Mesenchymal stem cell (in vitro differentiated cells and primary cell): Measurements from ENCODE around the gene LARP4.

Experiments used
- DNase-seq: peaks from one replicate; pipeline ENCODE4 v3.0.0-alpha.2; 2013
- H2AFZ ChIP-seq: one replicate; pipeline ENCODE4 v1.6.1; 2013; ENCODE audit warnings: low read depth, mild to moderate bottlenecking, control low read depth, inconsistent platforms, low read length, moderate library complexity
- H2AK5ac ChIP-seq: 2 replicates; pipeline ENCODE4 v1.6.1; 2013; ENCODE audit warnings: low read length, moderate library complexity, mild to moderate bottlenecking, inconsistent platforms; ENCODE audit not compliant: severe bottlenecking
- H2BK120ac ChIP-seq: one replicate; pipeline ENCODE4 v1.6.1; 2013; ENCODE audit warnings: low read depth, mild to moderate bottlenecking, inconsistent platforms, low read length, moderate library complexity
- H2BK12ac ChIP-seq, 2 experiments: one replicate each; pipeline ENCODE4 v1.6.1; 2013; ENCODE audit warnings: inconsistent platforms in 2 of 2, low read length in 2 of 2, mild to moderate bottlenecking in 2 of 2, moderate library complexity in 2 of 2, control low read depth in 1 of 2
- H2BK15ac ChIP-seq: one replicate; pipeline ENCODE4 v1.6.1; 2013; ENCODE audit warnings: mild to moderate bottlenecking, low read depth, inconsistent platforms; ENCODE audit not compliant: poor library complexity, severe bottlenecking
- H2BK5ac ChIP-seq: 2 replicates; pipeline ENCODE4 v1.6.1; 2013; ENCODE audit warnings: low read depth, mild to moderate bottlenecking, low read length, control low read depth, inconsistent platforms; ENCODE audit not compliant: poor library complexity, severe bottlenecking
- H3K14ac ChIP-seq, 2 experiments: one replicate each; pipeline ENCODE4 v1.6.1; 2013; ENCODE audit warnings: inconsistent platforms in 2 of 2, low read length in 2 of 2, control low read depth in 1 of 2, mild to moderate bottlenecking in 1 of 2, moderate library complexity in 1 of 2
- H3K18ac ChIP-seq, 2 experiments: one replicate each; pipeline ENCODE4 v1.6.1; 2013; ENCODE audit warnings: inconsistent platforms in 2 of 2, low read length in 2 of 2, control low read depth in 1 of 2, low read depth in 1 of 2, mild to moderate bottlenecking in 1 of 2
- H3K23ac ChIP-seq, 2 experiments: one replicate each; pipeline ENCODE4 v1.6.1; 2013; ENCODE audit warnings: inconsistent platforms in 2 of 2, low read length in 2 of 2, mild to moderate bottlenecking in 2 of 2, moderate library complexity in 2 of 2, control low read depth in 1 of 2
- H3K27ac ChIP-seq: 2 replicates; pipeline ENCODE4 v1.5.1; 2013; ENCODE audit warnings: mild to moderate bottlenecking, moderate library complexity, low read length, control low read depth, inconsistent platforms; ENCODE audit not compliant: poor library complexity, severe bottlenecking
- H3K27me3 ChIP-seq, 2 experiments: 2 replicates each; pipeline versions ENCODE4 v1.6.1 to v1.7.0; 2013; ENCODE audit warnings: low read length in 2 of 2, mild to moderate bottlenecking in 2 of 2, moderate library complexity in 2 of 2, control low read depth in 1 of 2, inconsistent platforms in 1 of 2; ENCODE audit not compliant: control insufficient read depth in 1 of 2, insufficient read depth in 1 of 2
- H3K36me3 ChIP-seq, 2 experiments: 2 replicates each; pipeline versions ENCODE4 v1.6.1 to v1.7.0; 2013; ENCODE audit warnings: low read length in 2 of 2, control low read depth in 1 of 2, inconsistent platforms in 1 of 2, low read depth in 1 of 2, mild to moderate bottlenecking in 1 of 2; ENCODE audit not compliant: insufficient read depth in 2 of 2, control insufficient read depth in 1 of 2
- H3K4ac ChIP-seq, 2 experiments: one replicate each; pipeline ENCODE4 v1.6.1; 2013; ENCODE audit warnings: inconsistent platforms in 2 of 2, low read length in 2 of 2, mild to moderate bottlenecking in 2 of 2, moderate library complexity in 2 of 2, control low read depth in 1 of 2, low read depth in 1 of 2
- H3K4me1 ChIP-seq: 2 replicates; pipeline ENCODE4 v1.6.1; 2013; ENCODE audit warnings: low read depth, low read length, control low read depth; ENCODE audit not compliant: control insufficient read depth, insufficient read depth
- H3K4me2 ChIP-seq: 2 replicates; pipeline ENCODE4 v1.6.1; 2013; ENCODE audit warnings: low read length, mild to moderate bottlenecking, inconsistent platforms; ENCODE audit not compliant: poor library complexity, severe bottlenecking
- H3K4me3 ChIP-seq, 2 experiments: 2 replicates each; pipeline versions ENCODE4 v1.5.1 to v1.7.0; 2013; ENCODE audit warnings: low read length in 2 of 2, mild to moderate bottlenecking in 2 of 2, control low read depth in 1 of 2, low read depth in 1 of 2; ENCODE audit not compliant: insufficient read depth in 1 of 2
- H3K79me1 ChIP-seq: replicated peaks from 2 replicates; pipeline ENCODE4 v1.6.1; 2013; ENCODE audit warnings: mild to moderate bottlenecking, control low read depth, low read length, inconsistent platforms; ENCODE audit not compliant: poor library complexity, severe bottlenecking
- H3K9ac ChIP-seq: 2 replicates; pipeline ENCODE4 v1.7.0; 2013; ENCODE audit warnings: mild to moderate bottlenecking, low read length, moderate library complexity
- H3K9me3 ChIP-seq: 2 replicates; pipeline ENCODE4 v1.7.0; 2013; ENCODE audit warnings: mild to moderate bottlenecking, low read length; ENCODE audit not compliant: control insufficient read depth
- H4K8ac ChIP-seq: one replicate; pipeline ENCODE4 v1.6.1; 2013; ENCODE audit warnings: inconsistent platforms, mild to moderate bottlenecking, low read length, moderate library complexity
- H4K91ac ChIP-seq: one replicate; pipeline ENCODE4 v1.6.1; 2013; ENCODE audit warnings: mild to moderate bottlenecking, low read length, inconsistent platforms
- WGBS: methylation state at CpG from one replicate; pipeline ENCODE4 v1.1.7; 2013; ENCODE audit warnings: mixed read lengths; 5-methylcytosine and 5-hydroxymethylcytosine counted together

Gene LARP4

DNA sequence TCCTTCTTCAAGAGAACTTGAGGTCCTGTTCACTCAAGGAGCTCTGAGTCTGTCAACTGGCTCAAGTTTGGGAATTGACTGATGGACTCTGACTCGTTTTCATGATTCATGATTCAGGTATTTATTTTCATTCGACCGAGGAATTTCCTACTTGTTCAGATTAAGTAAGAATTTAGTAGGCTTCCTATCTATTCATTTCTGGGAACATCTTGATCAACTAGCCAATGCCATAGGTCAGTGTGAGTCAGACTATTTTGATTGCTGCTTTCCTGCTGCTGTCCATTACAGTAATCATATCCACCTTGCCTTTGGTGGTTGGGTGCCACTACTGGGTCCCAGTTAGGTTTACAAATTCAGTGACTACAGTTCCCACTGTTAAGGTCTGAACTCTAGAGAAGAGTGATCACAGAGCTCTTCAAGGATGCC is 10.4 kb upstream of the LARP4 start:
- Histone ChIP-seq H2AFZ (no peak overlapping the region), H3K27me3 (no peaks in the 10 kb centered on the region), H3K4me1 (peaks cover 4% of the 10 kb centered on the region), H3K14ac (no peak overlapping the region), H3K4me3 (peak overlapping the region in 1 of 2 experiments; percentile 16), H4K91ac (no peak overlapping the region), H2AK5ac (peak overlapping the region; percentile 67), H2BK12ac (no peak overlapping the region), H3K4me2 (no peak overlapping the region), H2BK120ac (no peak overlapping the region), H3K4ac (no peak overlapping the region), H2BK15ac (no peak overlapping the region), H4K8ac (no peak overlapping the region), H3K9ac (no peak overlapping the region), H3K79me1 (no peaks in the 10 kb centered on the region), H3K36me3 (no peaks in the 10 kb centered on the region), H2BK5ac (no peak overlapping the region), H3K9me3 (no peaks in the 10 kb centered on the region), H3K23ac (no peak overlapping the region), H3K27ac (peak overlapping the region; percentile 56), H3K18ac (no peak overlapping the region)
- DNase-seq = peak; percentile 73
- 0% methylated on average over 1 of the region's 3 CpGs for WGBS

DNA sequence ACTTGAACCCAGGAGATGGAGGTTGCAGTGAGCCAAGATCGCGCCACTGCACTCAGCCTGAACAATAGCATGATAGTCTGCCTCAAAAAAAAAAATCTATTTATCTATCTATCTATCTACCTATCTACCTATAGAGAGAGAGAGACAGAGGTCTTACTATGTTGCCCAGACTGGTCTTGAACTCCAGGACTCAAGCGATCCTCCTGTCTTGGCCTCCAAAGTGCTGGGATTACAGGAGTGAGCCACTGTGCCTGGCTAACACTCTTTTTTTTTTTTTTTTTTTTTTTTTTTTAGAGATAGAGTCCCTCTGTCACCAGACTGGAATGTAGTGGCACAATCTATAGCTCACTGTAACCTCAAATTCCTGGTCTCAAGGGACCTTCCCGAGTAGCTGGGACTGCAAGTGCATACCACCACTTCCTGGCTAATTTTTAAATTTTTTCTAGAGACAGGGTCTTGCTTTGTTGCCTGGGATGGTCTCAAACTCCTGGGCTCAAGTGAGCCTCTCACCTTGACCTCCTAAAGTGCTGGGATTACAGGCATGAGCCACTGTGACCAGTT is 6.1 kb upstream of the LARP4 start:
- H3K27ac ChIP-seq = no peak overlapping the region
- H2BK120ac ChIP-seq = no peak overlapping the region
- H3K4me1 ChIP-seq = peaks cover 4% of the 10 kb centered on the region
- no peak overlapping the region for H2AK5ac ChIP-seq
- no peak overlapping the region for H2BK12ac ChIP-seq
- 50% methylated on average over 2 of the region's 4 CpGs for WGBS
- H3K36me3 ChIP-seq = no peaks in the 10 kb centered on the region
- no peak overlapping the region for H2AFZ ChIP-seq
- H3K4me3 ChIP-seq = no peak overlapping the region
- H3K23ac ChIP-seq = no peak overlapping the region
- no peak overlapping the region for H3K9ac ChIP-seq
- H3K79me1 ChIP-seq = no peaks in the 10 kb centered on the region
- H2BK5ac ChIP-seq = no peak overlapping the region
- H3K4me2 ChIP-seq = no peak overlapping the region
- H3K14ac ChIP-seq = no peak overlapping the region
- no peak overlapping the region for H4K91ac ChIP-seq
- no peak overlapping the region for H3K18ac ChIP-seq
- no peak overlapping the region for H2BK15ac ChIP-seq
- peak; percentile 61 for DNase-seq
- H3K27me3 ChIP-seq = no peaks in the 10 kb centered on the region
- H3K4ac ChIP-seq = no peak overlapping the region
- H3K9me3 ChIP-seq = no peaks in the 10 kb centered on the region
- peak overlapping the region; percentile 49 for H4K8ac ChIP-seq

DNA sequence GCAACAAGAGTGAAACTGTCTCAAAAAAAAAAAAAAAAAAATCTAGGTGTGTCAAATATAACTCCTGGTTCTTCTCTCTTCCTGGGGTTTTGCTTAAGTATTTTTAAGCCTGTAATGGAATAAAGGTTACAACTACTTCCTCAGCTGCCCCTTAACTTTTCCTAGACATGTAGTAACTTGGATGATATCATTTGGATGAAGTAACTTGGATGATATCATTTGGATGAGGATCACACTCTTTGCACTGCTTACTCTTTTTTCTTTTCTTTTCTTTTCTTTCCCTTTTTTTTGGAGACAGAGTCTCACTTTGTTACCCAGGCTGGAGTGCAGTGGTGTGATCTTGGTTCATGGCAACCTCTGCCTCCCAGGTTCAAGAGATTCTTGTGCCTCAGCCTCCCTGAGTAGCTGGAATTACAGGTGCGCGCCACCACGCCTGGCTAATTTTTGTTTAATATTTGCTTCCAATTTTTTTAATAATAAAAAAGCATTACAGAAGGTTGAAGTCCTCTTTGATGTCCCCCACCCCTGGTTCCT is 3.5 kb upstream of the LARP4 start:
- no peak overlapping the region for H2BK120ac ChIP-seq
- no peak overlapping the region for H4K8ac ChIP-seq
- no peak overlapping the region for H2BK5ac ChIP-seq
- H3K27me3 ChIP-seq = no peaks in the 10 kb centered on the region
- no peaks in the 10 kb centered on the region for H3K4me1 ChIP-seq
- H3K9ac ChIP-seq = no peak overlapping the region
- no peaks in the 10 kb centered on the region for H3K79me1 ChIP-seq
- DNase-seq = peak; percentile 48
- H2BK15ac ChIP-seq = no peak overlapping the region
- H3K23ac ChIP-seq = no peak overlapping the region
- no peak overlapping the region for H3K4me3 ChIP-seq
- H2AK5ac ChIP-seq = no peak overlapping the region
- H3K9me3 ChIP-seq = no peaks in the 10 kb centered on the region
- H3K4ac ChIP-seq = no peak overlapping the region
- no CpG with 5 or more reads among the region's 3 CpGs for WGBS
- no peak overlapping the region for H2BK12ac ChIP-seq
- no peak overlapping the region for H3K4me2 ChIP-seq
- H3K27ac ChIP-seq = no peak overlapping the region
- H2AFZ ChIP-seq = no peak overlapping the region
- H4K91ac ChIP-seq = no peak overlapping the region
- no peak overlapping the region for H3K18ac ChIP-seq
- H3K14ac ChIP-seq = no peak overlapping the region
- no peaks in the 10 kb centered on the region for H3K36me3 ChIP-seq

DNA sequence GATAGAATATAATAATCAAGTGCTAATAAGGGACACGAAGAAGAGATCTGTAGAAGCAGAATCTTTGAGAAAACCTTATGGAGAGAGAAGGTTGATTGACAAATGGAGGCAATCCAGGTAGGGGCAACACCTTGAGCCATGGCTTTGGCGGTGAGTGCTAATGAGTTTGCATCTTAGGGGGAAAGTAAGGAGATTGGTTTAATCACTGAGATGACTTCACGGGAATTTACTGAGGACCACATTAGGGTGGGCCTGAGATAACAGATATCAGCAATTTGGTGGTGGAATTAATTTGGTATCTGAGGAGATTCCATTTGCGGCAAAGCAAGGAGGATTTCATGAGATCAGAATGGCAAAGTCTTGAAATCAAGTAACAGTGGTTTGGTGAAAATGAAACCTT is 1.8 kb upstream of the LARP4 start:
- no peaks in the 10 kb centered on the region for H3K27me3 ChIP-seq
- H3K27ac ChIP-seq = no peak overlapping the region
- no peak overlapping the region for H4K8ac ChIP-seq
- no peak overlapping the region for H2AK5ac ChIP-seq
- no peaks in the 10 kb centered on the region for H3K79me1 ChIP-seq
- no peaks in the 10 kb centered on the region for H3K9me3 ChIP-seq
- no peak overlapping the region for H3K4ac ChIP-seq
- H3K14ac ChIP-seq = no peak overlapping the region
- no peak overlapping the region for H2BK15ac ChIP-seq
- H3K18ac ChIP-seq = no peak overlapping the region
- H2AFZ ChIP-seq = no peak overlapping the region
- H3K9ac ChIP-seq = no peak overlapping the region
- WGBS = 82% methylated on average over 4 of the region's 4 CpGs
- no peaks in the 10 kb centered on the region for H3K4me1 ChIP-seq
- H2BK120ac ChIP-seq = no peak overlapping the region
- no peak overlapping the region for H2BK5ac ChIP-seq
- H4K91ac ChIP-seq = no peak overlapping the region
- no peak overlapping the region for H3K23ac ChIP-seq
- no peak overlapping the region for H2BK12ac ChIP-seq
- DNase-seq = no peak
- H3K36me3 ChIP-seq = no peaks in the 10 kb centered on the region
- no peak overlapping the region for H3K4me2 ChIP-seq
- no peak overlapping the region for H3K4me3 ChIP-seq
